ENCODE results near the gene GPR55.
A peak's percentile ranks its signal among the peaks of the same experiment; 100 is the strongest.

The GPR55 gene

DNA sequence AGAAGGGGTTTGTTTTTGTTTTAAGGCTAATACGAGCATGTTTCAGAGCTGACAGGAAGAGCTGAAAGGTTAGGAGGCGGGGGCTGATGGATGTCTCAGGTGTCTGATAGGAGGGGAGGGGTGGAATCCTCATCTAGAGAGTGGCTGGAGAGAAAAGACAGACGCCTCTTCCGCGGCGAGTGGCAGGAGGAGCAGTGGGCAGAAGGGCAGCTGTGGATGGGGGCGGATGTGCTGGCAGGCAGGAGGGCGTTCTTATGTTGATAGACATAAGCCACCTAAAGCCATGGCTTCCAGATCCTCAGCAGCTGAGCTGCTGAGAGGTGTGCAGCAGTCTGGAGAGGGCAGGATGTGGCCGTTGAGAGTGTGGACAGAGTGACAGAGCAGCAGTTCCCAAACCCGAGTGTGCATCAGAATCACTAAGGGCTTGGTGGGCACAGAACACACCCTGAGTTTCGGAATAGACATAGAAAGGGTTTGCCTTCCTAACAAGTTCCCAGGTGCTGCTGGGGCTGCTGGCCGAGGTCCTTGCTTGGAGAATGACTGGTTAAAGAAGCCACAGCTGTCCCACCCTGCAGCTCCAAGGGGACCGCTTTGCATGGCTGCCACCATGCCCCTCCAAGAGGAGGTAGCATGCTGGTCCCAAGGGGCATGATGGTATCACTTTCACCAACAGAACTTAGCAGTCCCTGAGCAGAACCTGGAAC, 63.3 kb downstream of the GPR55 start:
- ATAC-seq = no peak
- Mint-ChIP-seq H3K27ac (peak overlapping the region; percentile 5), H3K9me3 (no peaks in the 10 kb centered on the region), H3K36me3 (no peaks in the 10 kb centered on the region), H3K4me3 (no peak overlapping the region), H3K27me3 (peaks cover 27% of the 10 kb centered on the region), H3K4me1 (peaks cover 46% of the 10 kb centered on the region)
